ENCODE data around the gene ZNF234.
A peak's percentile ranks its signal among the peaks of the same experiment; 100 is the strongest.
"Not testable (repeated sequence)": the region's sequence is repeated elsewhere in the genome, so short reads cannot be mapped to it uniquely, and the experiment has no call there.

Gene ZNF234

GRCh38 chr19:44182145-44182544, 40.8 kb downstream of the ZNF234 start:
- DNase-seq = no peak

- DNase-seq = no peak
Measured at GRCh38 chr19:44190020-44190419, 48.7 kb downstream of the ZNF234 start.

GRCh38 chr19:44192127-44192526, 50.8 kb downstream of the ZNF234 start:
- no peak for DNase-seq

GRCh38 chr19:44196772-44197171, 55.4 kb downstream of the ZNF234 start:
- no peak for DNase-seq

- DNase-seq = peak; percentile 18
Measured at GRCh38 chr19:44202470-44202869, 61.1 kb downstream of the ZNF234 start.

- DNase-seq = no peak
Measured at GRCh38 chr19:44202974-44203373, 61.6 kb downstream of the ZNF234 start.

- DNase-seq = not testable (repeated sequence)
Measured at GRCh38 chr19:44203877-44204276, 62.5 kb downstream of the ZNF234 start.

GRCh38 chr19:44204772-44205171, 63.4 kb downstream of the ZNF234 start:
- DNase-seq = no peak

GRCh38 chr19:44207126-44207803, 65.9 kb downstream of the ZNF234 start:
- peak; percentile 96 for DNase-seq
